Liver (tissue), 9 donors: ENCODE measurements around the gene FARS2. TPM values are rescaled to one million over a fixed set of nuclear protein-coding genes. Genes with fewer than 3 reads are reported as not detected.

ENCODE experiments used
- DNase-seq: peaks from one replicate; pipeline ENCODE4 v3.0.0-alpha.2; 2017; ENCODE audit warnings: low spot score
- H3K27ac ChIP-seq, 2 donors: one replicate each; pipeline ENCODE4 v1.7.0; 2013; ENCODE audit warnings: inconsistent platforms in 2 of 2, low read length in 2 of 2, control low read depth in 1 of 2, low read depth in 1 of 2, mild to moderate bottlenecking in 1 of 2
- H3K27me3 ChIP-seq, 4 donors: one replicate each; pipeline versions ENCODE4 v1.6.1 to v1.7.0; 2013; ENCODE audit warnings: low read length in 3 of 4, inconsistent platforms in 1 of 4, mild to moderate bottlenecking in 1 of 4, moderate library complexity in 1 of 4; ENCODE audit not compliant: control insufficient read depth in 4 of 4, insufficient read depth in 4 of 4
- H3K36me3 ChIP-seq, 4 donors: one replicate each; pipeline versions ENCODE4 v1.6.1 to v1.7.0; 2013; ENCODE audit warnings: low read length in 3 of 4, mild to moderate bottlenecking in 3 of 4, low read depth in 1 of 4, moderate library complexity in 1 of 4; ENCODE audit not compliant: control insufficient read depth in 4 of 4, insufficient read depth in 3 of 4
- H3K4me1 ChIP-seq, 4 donors: one replicate each; pipeline versions ENCODE4 v1.6.1 to v1.7.0; 2013; ENCODE audit warnings: low read length in 3 of 4, mild to moderate bottlenecking in 3 of 4, moderate library complexity in 1 of 4; ENCODE audit not compliant: control insufficient read depth in 4 of 4, insufficient read depth in 4 of 4
- H3K4me3 ChIP-seq, 3 donors: one replicate each; pipeline versions ENCODE4 v1.6.1 to v1.7.0; 2013; ENCODE audit warnings: low read length in 3 of 3, control low read depth in 1 of 3, low read depth in 1 of 3, mild to moderate bottlenecking in 1 of 3
- H3K9ac ChIP-seq, 2 donors: one replicate each; pipeline ENCODE4 v1.7.0; 2013; ENCODE audit warnings: low read length in 2 of 2, mild to moderate bottlenecking in 2 of 2, moderate library complexity in 2 of 2, control low read depth in 1 of 2, low read depth in 1 of 2
- H3K9me3 ChIP-seq, 4 donors: one replicate each; pipeline versions ENCODE4 v1.6.1 to v1.7.0; 2013; ENCODE audit warnings: low read length in 3 of 4; ENCODE audit not compliant: control insufficient read depth in 4 of 4
- ATF3 ChIP-seq: IDR thresholded peaks from 2 replicates; pipeline ENCODE4 v1.6.1; 2016; ENCODE audit warnings: antibody characterized with exemption
- CTCF ChIP-seq: fragments of 150-350 bp; IDR thresholded peaks from 2 replicates; pipeline ENCODE4 v1.5.1; 2017; ENCODE audit warnings: improper control_type of control experiment, low read depth, low read length; ENCODE audit not compliant: missing input control
- EGR1 ChIP-seq, 2 donors: IDR thresholded peaks; 2 replicates each; pipeline ENCODE4 v1.6.1; 2016 to 2018; ENCODE audit warnings: antibody characterized with exemption in 2 of 2, low read depth in 2 of 2
- FOXA1 ChIP-seq: IDR thresholded peaks from 2 replicates; pipeline ENCODE4 v1.6.1; 2016; ENCODE audit warnings: antibody characterized with exemption
- FOXA2 ChIP-seq: IDR thresholded peaks from 2 replicates; pipeline ENCODE4 v1.6.1; 2016; ENCODE audit warnings: antibody characterized with exemption
- HNF4A ChIP-seq, 2 donors: conservative IDR thresholded peaks; 2 replicates each; pipeline ENCODE4 v1.6.1; 2016; ENCODE audit warnings: antibody characterized with exemption in 2 of 2, mild to moderate bottlenecking in 2 of 2
- HNF4G ChIP-seq: IDR thresholded peaks from 2 replicates; pipeline ENCODE4 v1.6.1; 2016; ENCODE audit warnings: antibody characterized with exemption
- JUND ChIP-seq, 2 donors: IDR thresholded peaks; 2 replicates each; pipeline ENCODE4 v1.6.1; 2016; ENCODE audit warnings: antibody characterized with exemption in 2 of 2
- MAX ChIP-seq: IDR thresholded peaks from 2 replicates; pipeline ENCODE4 v1.6.1; 2016; ENCODE audit warnings: antibody characterized with exemption
- NR2F2 ChIP-seq: IDR thresholded peaks from 2 replicates; pipeline ENCODE4 v1.6.1; 2016; ENCODE audit warnings: antibody characterized with exemption
- RAD21 ChIP-seq, 2 donors: IDR thresholded peaks; 2 replicates each; pipeline ENCODE4 v1.6.1; 2016; ENCODE audit warnings: antibody characterized with exemption in 2 of 2, mild to moderate bottlenecking in 2 of 2
- REST ChIP-seq: IDR thresholded peaks from 2 replicates; pipeline ENCODE4 v1.6.1; 2016; ENCODE audit warnings: antibody characterized with exemption, mild to moderate bottlenecking
- RXRA ChIP-seq, 2 donors: IDR thresholded peaks; 2 replicates each; pipeline ENCODE4 v1.6.1; 2017 to 2018; ENCODE audit warnings: antibody characterized with exemption in 2 of 2, mild to moderate bottlenecking in 1 of 2
- SP1 ChIP-seq: IDR thresholded peaks from 2 replicates; pipeline ENCODE4 v1.6.1; 2018; ENCODE audit warnings: antibody characterized with exemption, mild to moderate bottlenecking
- TAF1 ChIP-seq: conservative IDR thresholded peaks from 2 replicates; pipeline ENCODE4 v1.6.1; 2016; ENCODE audit warnings: antibody characterized with exemption, mild to moderate bottlenecking
- WGBS: extraction: QIAGEN DNeasy Blood & Tissue Kit; methylation state at CpG from one replicate; pipeline ENCODE4 v1.1.7; 2013; 5-methylcytosine and 5-hydroxymethylcytosine counted together
- polyA plus RNA-seq, 2 donors: library from polyadenylated mRNA; stranded (reverse) in 1 of 2; unstranded in 1 of 2; fragments of 200-250 nt in 1 of 2; fragments of >200 nt in 1 of 2; fragmentation: Nextera tagmentation in 1 of 2; extraction: Ambion mirVana in 1 of 2; gene quantifications; one replicate each; pipeline versions ENCODE4 v1.2.1 to v1.2.3, GENCODE V29; 2013 to 2015
- total RNA-seq, 2 donors: library from RNA; depleted of rRNA; stranded (reverse); fragments of >200 nt; gene quantifications; one replicate each; pipeline ENCODE4 v1.2.3, GENCODE V29; 2014
- donor health status: healthy.
- donor health status: healthy.
- donor health status: healthy.
- donor health status: healthy.
- donor health status: healthy.

FARS2 gene
- total and polyA plus RNA-seq, 4 donors, result 7.8 to 25.9 (median 11.2) TPM

GRCh38 chr6:5425797-5426196, 164.5 kb downstream of the FARS2 start:
- no peak for TF ChIP-seq ATF3
- TF ChIP-seq TAF1, result no peak
- TF ChIP-seq FOXA1, result no peak
- no peak for TF ChIP-seq MAX
- TF ChIP-seq HNF4A (conservative IDR thresholded peaks at IDR 0.05), result no peak
- no peak for TF ChIP-seq HNF4G
- no peak for TF ChIP-seq EGR1 (IDR thresholded peaks at IDR 0.05; ENCODE audit: low read depth in 2 of 2)
- no peak for TF ChIP-seq JUND (IDR thresholded peaks at IDR 0.05)
- TF ChIP-seq CTCF, result no peak
- TF ChIP-seq RAD21 (IDR thresholded peaks at IDR 0.05), result no peak
- no peak for TF ChIP-seq SP1
- no peak for TF ChIP-seq NR2F2
- no peak for TF ChIP-seq REST
- Histone ChIP-seq H3K36me3 (no peaks in the 10 kb centered on the region), H3K9me3 (no peaks in the 10 kb centered on the region), H3K4me1 (no peaks in the 10 kb centered on the region), H3K4me3 (no peak overlapping the region), H3K9ac (no peak overlapping the region), H3K27ac (no peak overlapping the region), H3K27me3 (no peaks in the 10 kb centered on the region)
- 91% methylated on average over 4 of the region's 4 CpGs for WGBS
- DNase-seq, result no peak

- no peaks in the 10 kb centered on the region for H3K4me1 ChIP-seq
Observed at GRCh38 chr6:5427586-5427985, 166.3 kb downstream of the FARS2 start.

More at GRCh38 chr6:5427586-5427985, 166.3 kb downstream of the FARS2 start:
- Histone ChIP-seq H3K9ac (no peak overlapping the region), H3K27me3 (no peaks in the 10 kb centered on the region), H3K27ac (no peak overlapping the region), H3K4me3 (no peak overlapping the region), H3K9me3 (no peaks in the 10 kb centered on the region), H3K36me3 (peaks cover 0 to 2% (median 0%) of the 10 kb centered on the region in 4 donors)
- WGBS, result 91% methylated on average over 5 of the region's 5 CpGs
- no peak for DNase-seq
- TF ChIP-seq HNF4A (conservative IDR thresholded peaks at IDR 0.05) (no peak), JUND (IDR thresholded peaks at IDR 0.05) (no peak), HNF4G (no peak), REST (no peak), ATF3 (no peak), RAD21 (IDR thresholded peaks at IDR 0.05) (no peak), FOXA1 (no peak), RXRA (IDR thresholded peaks at IDR 0.05) (no peak), FOXA2 (no peak)
